ENCODE results near the gene TRPM5. TPM values are rescaled to one million over a fixed set of nuclear protein-coding genes. Genes with fewer than 3 reads are reported as not detected.

The TRPM5 gene
- polyA plus RNA-seq, 1 of the 3 experiments (the other 2 are of a cell fraction): not detected

DNA sequence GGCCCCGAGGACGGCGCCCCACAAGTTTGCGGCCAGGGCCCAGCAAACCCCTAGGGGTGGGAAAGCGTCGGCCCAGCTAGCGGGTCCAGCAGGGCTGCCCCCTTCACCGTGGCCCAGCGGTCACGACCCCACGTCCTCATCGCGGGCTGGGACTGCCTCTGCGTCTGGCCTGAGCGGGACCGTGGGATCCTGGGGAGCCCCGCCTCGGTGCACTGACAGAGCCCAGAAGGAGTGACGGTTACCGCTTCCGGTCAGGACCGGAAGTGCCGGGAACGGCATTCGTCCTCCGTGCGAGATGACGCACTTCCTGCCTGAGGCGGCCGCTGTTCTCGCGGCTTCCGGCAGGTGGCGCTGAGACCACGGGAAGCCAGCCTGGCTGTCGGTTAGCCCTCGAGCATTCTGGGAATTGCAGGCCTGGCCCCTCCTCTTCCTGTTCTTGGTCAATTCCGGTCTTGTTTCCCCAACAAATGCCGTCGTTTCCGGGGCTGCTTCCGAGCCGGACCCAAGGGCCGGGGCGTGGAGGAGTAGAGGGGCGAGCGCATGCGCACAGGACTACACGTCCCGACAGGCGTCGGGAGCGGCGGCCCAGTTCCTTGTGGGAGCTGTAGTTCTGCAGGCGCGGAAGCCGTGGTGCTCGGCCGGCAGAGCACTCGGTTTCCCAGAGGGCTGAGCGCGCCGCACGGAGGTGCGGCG, 44.1 kb downstream of the TRPM5 start, which contains the start of gene TSSC4:
TSS of gene TSSC4 (plus strand) at position 682 of the 693 bp plus-strand sequence. CDS start 1,884 bp downstream, outside the sequence.
- Histone ChIP-seq H3K27ac (ENCODE audit: low read depth in 2 of 2, low read length in 1 of 2) (peak within 1 kb of the TSS; percentile 93 to 95), H3K9ac (peak within 1 kb of the TSS; percentile 98), H3K9me2 (no peaks in the 10 kb centered on the region), H3K4me2 (peak within 1 kb of the TSS; percentile 99), H3F3A (replicated peaks; ENCODE audit: insufficient read depth) (peaks cover 10% of the 10 kb centered on the region), H3K4me1 (ENCODE audit: control insufficient read depth in 1 of 2, insufficient read depth in 2 of 2, low read depth in 1 of 2, low read length in 1 of 2) (peaks cover 10 to 23% of the 10 kb centered on the region in 2 experiments; a peak in 2 of 4 replicates), H3K9me3 (no peaks in the 10 kb centered on the region), H3K27me3 (ENCODE audit: insufficient read depth) (no peaks in the 10 kb centered on the region), H2AFZ (ENCODE audit: low read depth) (peak within 1 kb of the TSS; percentile 42; the same call in 1 of the 2 replicates), H4K20me1 (ENCODE audit: insufficient read depth) (no peaks in the 10 kb centered on the region), H3K36me3 (replicated peaks in 1 of 2; ENCODE audit: control insufficient read depth in 1 of 2, insufficient read depth in 2 of 2, low read length in 1 of 2) (peaks cover 8 to 46% of the 10 kb centered on the region in 2 experiments), H3K79me2 (ENCODE audit: insufficient read depth) (peaks cover 30% of the 10 kb centered on the region), H3K4me3 (ENCODE audit: low read depth in 2 of 2, low read length in 1 of 2) (peak within 1 kb of the TSS; percentile 99 to 100)
- ChIA-PET CTCF (interaction anchor here (0.6 to 9.9 kb wide), 31 partner anchors 9 to 567 kb away, joined by 3 to 166 read pairs (median 4); partner anchors contain the start of genes C11orf21, CD81 and TSPAN32), POLR2A (interaction anchor here (0.7 to 3.0 kb wide), 8 partner anchors 18 to 485 kb away, joined by 3 to 22 read pairs (median 4); partner anchors contain the start of genes CD81 and CDKN1C)
- WGBS (ENCODE audit: low lambda C conversion rate): 0% methylated on average over 13 of the region's 66 CpGs
- DNase-seq: peak; percentile 99
- TF ChIP-seq, protein P1, sequence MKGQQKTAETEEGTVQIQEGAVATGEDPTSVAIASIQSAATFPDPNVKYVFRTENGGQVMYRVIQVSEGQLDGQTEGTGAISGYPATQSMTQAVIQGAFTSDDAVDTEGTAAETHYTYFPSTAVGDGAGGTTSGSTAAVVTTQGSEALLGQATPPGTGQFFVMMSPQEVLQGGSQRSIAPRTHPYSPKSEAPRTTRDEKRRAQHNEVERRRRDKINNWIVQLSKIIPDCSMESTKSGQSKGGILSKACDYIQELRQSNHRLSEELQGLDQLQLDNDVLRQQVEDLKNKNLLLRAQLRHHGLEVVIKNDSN (IDR thresholded peaks at IDR 0.05; ENCODE audit: borderline replicate concordance, low read depth): no peak; the same call in 1 of the 2 replicates
- TF ChIP-seq GATA2 (CRISPR knock-in tag; IDR thresholded peaks at IDR 0.05) (no peak), NRF1 (IDR thresholded peaks at IDR 0.05; ENCODE audit: low read depth, low read length) (peak; percentile 94), YY1 (IDR thresholded peaks at IDR 0.05; ENCODE audit: low read depth) (no peak), JUND (IDR thresholded peaks at IDR 0.05) (peak; percentile 1; the same call in 1 of the 2 replicates), SIN3A (IDR thresholded peaks at IDR 0.05; ENCODE audit: borderline replicate concordance, low read depth, low read length) (peak; percentile 78; the same call in 1 of the 2 replicates), ELF1 (IDR thresholded peaks at IDR 0.05) (peak; percentile 85), TAF1 (IDR thresholded peaks at IDR 0.05; ENCODE audit: borderline replicate concordance, low read depth, low read length) (peak; percentile 90), FOXJ3 (CRISPR knock-in tag; IDR thresholded peaks at IDR 0.05) (peak; percentile 60; the same call in 1 of the 2 replicates), CHD2 (IDR thresholded peaks at IDR 0.05; ENCODE audit: low read length, partially characterized antibody) (peak; percentile 94), FOXM1 (IDR thresholded peaks at IDR 0.05; ENCODE audit: low read depth) (no peak), RXRA (IDR thresholded peaks at IDR 0.05; ENCODE audit: borderline replicate concordance, low read depth) (no peak), RCOR1 (IDR thresholded peaks at IDR 0.05; ENCODE audit: low read length) (0 out of 2 replicates have a peak, but pooled peaks have one; percentile 25), MEF2A (IDR thresholded peaks at IDR 0.05; ENCODE audit: borderline replicate concordance, low read depth) (no peak), NFIC (IDR thresholded peaks at IDR 0.05; ENCODE audit: borderline replicate concordance) (0 out of 2 replicates have a peak, but pooled peaks have one; percentile 4), EZH2phosphoT487 (IDR thresholded peaks at IDR 0.05; ENCODE audit: borderline replicate concordance, low read depth) (no peak), RAD21 (IDR thresholded peaks at IDR 0.05; ENCODE audit: low read length) (peak; percentile 83), TCF12 (IDR thresholded peaks at IDR 0.05) (peak; percentile 30), RFX5 (IDR thresholded peaks at IDR 0.05; ENCODE audit: low read length) (no peak), EP300 (IDR thresholded peaks at IDR 0.05; ENCODE audit: borderline replicate concordance in 1 of 2, low read depth in 1 of 2, low read length in 1 of 2) (peak in 1 of 2 experiments; percentile 25; a peak in 1 of 4 replicates)
- TF ChIP-seq, protein P2, sequence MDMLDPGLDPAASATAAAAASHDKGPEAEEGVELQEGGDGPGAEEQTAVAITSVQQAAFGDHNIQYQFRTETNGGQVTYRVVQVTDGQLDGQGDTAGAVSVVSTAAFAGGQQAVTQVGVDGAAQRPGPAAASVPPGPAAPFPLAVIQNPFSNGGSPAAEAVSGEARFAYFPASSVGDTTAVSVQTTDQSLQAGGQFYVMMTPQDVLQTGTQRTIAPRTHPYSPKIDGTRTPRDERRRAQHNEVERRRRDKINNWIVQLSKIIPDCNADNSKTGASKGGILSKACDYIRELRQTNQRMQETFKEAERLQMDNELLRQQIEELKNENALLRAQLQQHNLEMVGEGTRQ (IDR thresholded peaks at IDR 0.05; ENCODE audit: borderline replicate concordance, low read depth, low read length): no peak
- TF ChIP-seq, protein P3, sequence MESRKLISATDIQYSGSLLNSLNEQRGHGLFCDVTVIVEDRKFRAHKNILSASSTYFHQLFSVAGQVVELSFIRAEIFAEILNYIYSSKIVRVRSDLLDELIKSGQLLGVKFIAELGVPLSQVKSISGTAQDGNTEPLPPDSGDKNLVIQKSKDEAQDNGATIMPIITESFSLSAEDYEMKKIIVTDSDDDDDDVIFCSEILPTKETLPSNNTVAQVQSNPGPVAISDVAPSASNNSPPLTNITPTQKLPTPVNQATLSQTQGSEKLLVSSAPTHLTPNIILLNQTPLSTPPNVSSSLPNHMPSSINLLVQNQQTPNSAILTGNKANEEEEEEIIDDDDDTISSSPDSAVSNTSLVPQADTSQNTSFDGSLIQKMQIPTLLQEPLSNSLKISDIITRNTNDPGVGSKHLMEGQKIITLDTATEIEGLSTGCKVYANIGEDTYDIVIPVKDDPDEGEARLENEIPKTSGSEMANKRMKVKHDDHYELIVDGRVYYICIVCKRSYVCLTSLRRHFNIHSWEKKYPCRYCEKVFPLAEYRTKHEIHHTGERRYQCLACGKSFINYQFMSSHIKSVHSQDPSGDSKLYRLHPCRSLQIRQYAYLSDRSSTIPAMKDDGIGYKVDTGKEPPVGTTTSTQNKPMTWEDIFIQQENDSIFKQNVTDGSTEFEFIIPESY (IDR thresholded peaks at IDR 0.05; ENCODE audit: borderline replicate concordance, low read depth): peak; percentile 55; the same call in 1 of the 2 replicates
- TF ChIP-seq, protein P4, sequence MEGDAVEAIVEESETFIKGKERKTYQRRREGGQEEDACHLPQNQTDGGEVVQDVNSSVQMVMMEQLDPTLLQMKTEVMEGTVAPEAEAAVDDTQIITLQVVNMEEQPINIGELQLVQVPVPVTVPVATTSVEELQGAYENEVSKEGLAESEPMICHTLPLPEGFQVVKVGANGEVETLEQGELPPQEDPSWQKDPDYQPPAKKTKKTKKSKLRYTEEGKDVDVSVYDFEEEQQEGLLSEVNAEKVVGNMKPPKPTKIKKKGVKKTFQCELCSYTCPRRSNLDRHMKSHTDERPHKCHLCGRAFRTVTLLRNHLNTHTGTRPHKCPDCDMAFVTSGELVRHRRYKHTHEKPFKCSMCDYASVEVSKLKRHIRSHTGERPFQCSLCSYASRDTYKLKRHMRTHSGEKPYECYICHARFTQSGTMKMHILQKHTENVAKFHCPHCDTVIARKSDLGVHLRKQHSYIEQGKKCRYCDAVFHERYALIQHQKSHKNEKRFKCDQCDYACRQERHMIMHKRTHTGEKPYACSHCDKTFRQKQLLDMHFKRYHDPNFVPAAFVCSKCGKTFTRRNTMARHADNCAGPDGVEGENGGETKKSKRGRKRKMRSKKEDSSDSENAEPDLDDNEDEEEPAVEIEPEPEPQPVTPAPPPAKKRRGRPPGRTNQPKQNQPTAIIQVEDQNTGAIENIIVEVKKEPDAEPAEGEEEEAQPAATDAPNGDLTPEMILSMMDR (IDR thresholded peaks at IDR 0.05): peak; percentile 96
- TF ChIP-seq, protein P5, sequence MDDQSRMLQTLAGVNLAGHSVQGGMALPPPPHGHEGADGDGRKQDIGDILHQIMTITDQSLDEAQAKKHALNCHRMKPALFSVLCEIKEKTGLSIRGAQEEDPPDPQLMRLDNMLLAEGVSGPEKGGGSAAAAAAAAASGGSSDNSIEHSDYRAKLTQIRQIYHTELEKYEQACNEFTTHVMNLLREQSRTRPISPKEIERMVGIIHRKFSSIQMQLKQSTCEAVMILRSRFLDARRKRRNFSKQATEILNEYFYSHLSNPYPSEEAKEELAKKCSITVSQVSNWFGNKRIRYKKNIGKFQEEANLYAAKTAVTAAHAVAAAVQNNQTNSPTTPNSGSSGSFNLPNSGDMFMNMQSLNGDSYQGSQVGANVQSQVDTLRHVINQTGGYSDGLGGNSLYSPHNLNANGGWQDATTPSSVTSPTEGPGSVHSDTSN (IDR thresholded peaks at IDR 0.05): peak; percentile 69
- TF ChIP-seq, protein P6, sequence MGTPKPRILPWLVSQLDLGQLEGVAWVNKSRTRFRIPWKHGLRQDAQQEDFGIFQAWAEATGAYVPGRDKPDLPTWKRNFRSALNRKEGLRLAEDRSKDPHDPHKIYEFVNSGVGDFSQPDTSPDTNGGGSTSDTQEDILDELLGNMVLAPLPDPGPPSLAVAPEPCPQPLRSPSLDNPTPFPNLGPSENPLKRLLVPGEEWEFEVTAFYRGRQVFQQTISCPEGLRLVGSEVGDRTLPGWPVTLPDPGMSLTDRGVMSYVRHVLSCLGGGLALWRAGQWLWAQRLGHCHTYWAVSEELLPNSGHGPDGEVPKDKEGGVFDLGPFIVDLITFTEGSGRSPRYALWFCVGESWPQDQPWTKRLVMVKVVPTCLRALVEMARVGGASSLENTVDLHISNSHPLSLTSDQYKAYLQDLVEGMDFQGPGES (IDR thresholded peaks at IDR 0.05; ENCODE audit: low read depth, low read length): no peak

Measured in SK-N-SH (cell line).